Panc1 (cell line): ENCODE data around the gene NGEF. TPM values are rescaled to one million over a fixed set of nuclear protein-coding genes. Genes with fewer than 3 reads are reported as not detected.

ENCODE experiments used
- ATAC-seq: fragments of 200-7000 bp; cut with Tn5 transposase; 2 replicates; pipeline ENCODE4 v1.9.1; 2020; ENCODE audit warnings: mild to moderate bottlenecking, moderate library complexity
- BruUV-seq: library from RNA; stranded (reverse); fragments of 400-500 nt; replicated peaks from 2 replicates; lab custom pipeline; 2021; lab: Mats Ljungman, UMichigan
- CTCF ChIA-PET: fragments of 300-600 bp; sonication (Branson Sonifier 250); formaldehyde crosslinking; loops from one replicate; lab custom pipeline; 2022; ENCODE audit warnings: antibody characterized with exemption; lab: Charles Lee
- POLR2A ChIA-PET: fragments of 300-600 bp; sonication (Branson Sonifier 250); formaldehyde crosslinking; loops from one replicate; lab custom pipeline; 2022; ENCODE audit warnings: antibody characterized with exemption; lab: Charles Lee
- DNase-seq: peaks from one replicate; pipeline ENCODE4 v3.0.0-alpha.2; 2010; ENCODE audit warnings: low read depth, low spot score
- H3K27ac ChIP-seq: 2 replicates; pipeline ENCODE4 v1.5.1; 2011; ENCODE audit warnings: mild to moderate bottlenecking, low read length, inconsistent platforms
- H3K27me3 ChIP-seq: fragments of 200-500 bp; sonication (Bioruptor generic); 2 replicates; pipeline ENCODE4 v1.6.0; 2014; ENCODE audit warnings: low read length, inconsistent platforms; ENCODE audit not compliant: control insufficient read depth, insufficient read depth
- H3K36me3 ChIP-seq: fragments of 200-500 bp; sonication (Bioruptor generic); 2 replicates; pipeline ENCODE4 v1.5.1; 2014; ENCODE audit warnings: inconsistent platforms, mild to moderate bottlenecking, low read length, moderate library complexity; ENCODE audit not compliant: control insufficient read depth, insufficient read depth
- H3K4me1 ChIP-seq: 2 replicates; pipeline ENCODE4 v1.5.1; 2011; ENCODE audit warnings: inconsistent platforms, mild to moderate bottlenecking, low read length, moderate library complexity; ENCODE audit not compliant: control insufficient read depth, insufficient read depth
- H3K4me3 ChIP-seq, 2 experiments: 2 replicates each; pipeline ENCODE4 v1.5.1; 2011 to 2012; ENCODE audit warnings: low read depth in 2 of 2, low read length in 2 of 2, mild to moderate bottlenecking in 2 of 2, inconsistent platforms in 1 of 2, moderate library complexity in 1 of 2
- H3K9me3 ChIP-seq: fragments of 200-500 bp; sonication (Bioruptor generic); 2 replicates; pipeline ENCODE4 v1.5.1; 2014; ENCODE audit warnings: low read depth, mild to moderate bottlenecking, inconsistent platforms, low read length, moderate library complexity; ENCODE audit not compliant: control insufficient read depth, insufficient read depth
- POLR2AphosphoS5 ChIP-seq: IDR thresholded peaks from 2 replicates; pipeline ENCODE4 v1.6.1; 2012; ENCODE audit warnings: mild to moderate bottlenecking, low read depth, low read length, moderate library complexity
- SIN3A ChIP-seq: IDR thresholded peaks from 2 replicates; pipeline ENCODE4 v1.6.1; 2012; ENCODE audit warnings: low read depth, mild to moderate bottlenecking, low read length, moderate library complexity, borderline replicate concordance; ENCODE audit not compliant: insufficient read depth
- TCF7L2 ChIP-seq: IDR thresholded peaks from 2 replicates; pipeline ENCODE4 v1.6.1; 2011; ENCODE audit warnings: mild to moderate bottlenecking, low read depth, low read length, inconsistent platforms
- in situ Hi-C: cut with HindIII; loops from 2 replicates; pipeline ENCODE4 v1.10.0; 2016; ENCODE audit warnings: low sequenced_read_pairs, low pct_unique_long_range_greater_than_20kb
- intact Hi-C: fragments of 100-400 bp; cut with micrococcal nuclease; formaldehyde crosslinking; loops from one replicate; pipeline ENCODE4 v1.10.0; 2022; ENCODE audit not compliant: unreplicated experiment
- total RNA-seq: library from RNA; stranded (reverse); gene quantifications from one replicate; pipeline ENCODE4 v1.2.1, GENCODE V29; 2021; ENCODE audit not compliant: unreplicated experiment
- TF ChIP-seq, protein P1 (sequence below): fragments of 450-650 bp; IDR thresholded peaks from 2 replicates; pipeline ENCODE4 v1.5.1; 2017; ENCODE audit warnings: mild to moderate bottlenecking
- TF ChIP-seq, protein P2 (sequence below), 2 experiments: IDR thresholded peaks; 2 replicates each; pipeline ENCODE4 v1.6.1; 2011 to 2012; ENCODE audit warnings: low read depth in 2 of 2, control low read depth in 1 of 2, low read length in 1 of 2, mild to moderate bottlenecking in 1 of 2, moderate library complexity in 1 of 2; ENCODE audit not compliant: insufficient read depth in 1 of 2

NGEF gene
- total RNA-seq, 1 experiment from 2014 or later: 17.8 TPM

DNA sequence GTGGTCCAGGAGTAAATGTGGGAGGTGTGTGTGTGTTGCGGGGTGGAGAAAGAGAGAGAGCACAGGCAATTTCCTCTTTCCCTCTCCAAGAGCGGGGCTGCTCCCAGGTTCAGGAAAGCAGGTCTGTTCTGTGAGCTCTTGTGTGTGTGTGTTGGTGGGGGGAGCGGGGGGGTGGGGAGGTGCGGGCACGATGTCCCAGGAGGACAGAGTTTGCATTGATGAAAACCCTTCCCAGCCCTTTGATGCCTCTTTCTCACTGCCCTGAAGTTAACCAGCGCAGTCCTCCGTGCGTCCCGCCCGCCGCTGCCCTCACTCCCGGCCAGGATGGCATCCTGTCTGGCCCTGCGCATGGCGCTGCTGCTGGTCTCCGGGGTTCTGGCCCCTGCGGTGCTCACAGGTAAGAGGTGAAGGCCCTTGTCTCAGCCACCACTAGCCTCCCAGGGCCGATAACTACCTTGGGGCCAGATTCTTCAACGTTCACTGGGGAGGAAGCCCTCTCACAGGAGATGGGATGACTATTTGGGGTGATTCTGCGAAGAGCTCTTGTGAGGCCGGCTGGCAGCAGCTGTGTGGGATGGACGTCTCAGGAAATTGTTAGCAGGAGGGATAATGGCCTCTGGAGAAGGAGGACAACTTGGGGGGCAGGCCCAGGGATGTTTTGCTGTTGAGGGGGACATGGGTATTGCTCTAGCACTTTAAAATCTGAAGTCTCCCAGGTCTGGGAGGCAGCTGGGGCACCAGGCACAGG lies 142.9 kb downstream of the NGEF start, which contains the start of gene SNORC:
SNORC (plus strand) TSS at position 247 of the 748 bp plus-strand sequence; CDS start at position 325, 78 bp downstream.
- H3K36me3 ChIP-seq: no peaks in the 10 kb centered on the region
- in situ Hi-C loops (no loop called here), intact Hi-C loops (no loop called here)
- no peak for DNase-seq
- CTCF ChIA-PET: no interaction called here
- ATAC-seq: no peak
- no peak within 1 kb of the TSS for H3K4me3 ChIP-seq
- POLR2A ChIA-PET: no interaction called here
- H3K4me1 ChIP-seq: peaks cover 10% of the 10 kb centered on the region
- H3K27me3 ChIP-seq: no peaks in the 10 kb centered on the region
- TF ChIP-seq SIN3A (no peak), POLR2AphosphoS5 (no peak), TCF7L2 (no peak)
- TF ChIP-seq, protein P1, sequence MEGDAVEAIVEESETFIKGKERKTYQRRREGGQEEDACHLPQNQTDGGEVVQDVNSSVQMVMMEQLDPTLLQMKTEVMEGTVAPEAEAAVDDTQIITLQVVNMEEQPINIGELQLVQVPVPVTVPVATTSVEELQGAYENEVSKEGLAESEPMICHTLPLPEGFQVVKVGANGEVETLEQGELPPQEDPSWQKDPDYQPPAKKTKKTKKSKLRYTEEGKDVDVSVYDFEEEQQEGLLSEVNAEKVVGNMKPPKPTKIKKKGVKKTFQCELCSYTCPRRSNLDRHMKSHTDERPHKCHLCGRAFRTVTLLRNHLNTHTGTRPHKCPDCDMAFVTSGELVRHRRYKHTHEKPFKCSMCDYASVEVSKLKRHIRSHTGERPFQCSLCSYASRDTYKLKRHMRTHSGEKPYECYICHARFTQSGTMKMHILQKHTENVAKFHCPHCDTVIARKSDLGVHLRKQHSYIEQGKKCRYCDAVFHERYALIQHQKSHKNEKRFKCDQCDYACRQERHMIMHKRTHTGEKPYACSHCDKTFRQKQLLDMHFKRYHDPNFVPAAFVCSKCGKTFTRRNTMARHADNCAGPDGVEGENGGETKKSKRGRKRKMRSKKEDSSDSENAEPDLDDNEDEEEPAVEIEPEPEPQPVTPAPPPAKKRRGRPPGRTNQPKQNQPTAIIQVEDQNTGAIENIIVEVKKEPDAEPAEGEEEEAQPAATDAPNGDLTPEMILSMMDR: no peak
- TF ChIP-seq, protein P2, sequence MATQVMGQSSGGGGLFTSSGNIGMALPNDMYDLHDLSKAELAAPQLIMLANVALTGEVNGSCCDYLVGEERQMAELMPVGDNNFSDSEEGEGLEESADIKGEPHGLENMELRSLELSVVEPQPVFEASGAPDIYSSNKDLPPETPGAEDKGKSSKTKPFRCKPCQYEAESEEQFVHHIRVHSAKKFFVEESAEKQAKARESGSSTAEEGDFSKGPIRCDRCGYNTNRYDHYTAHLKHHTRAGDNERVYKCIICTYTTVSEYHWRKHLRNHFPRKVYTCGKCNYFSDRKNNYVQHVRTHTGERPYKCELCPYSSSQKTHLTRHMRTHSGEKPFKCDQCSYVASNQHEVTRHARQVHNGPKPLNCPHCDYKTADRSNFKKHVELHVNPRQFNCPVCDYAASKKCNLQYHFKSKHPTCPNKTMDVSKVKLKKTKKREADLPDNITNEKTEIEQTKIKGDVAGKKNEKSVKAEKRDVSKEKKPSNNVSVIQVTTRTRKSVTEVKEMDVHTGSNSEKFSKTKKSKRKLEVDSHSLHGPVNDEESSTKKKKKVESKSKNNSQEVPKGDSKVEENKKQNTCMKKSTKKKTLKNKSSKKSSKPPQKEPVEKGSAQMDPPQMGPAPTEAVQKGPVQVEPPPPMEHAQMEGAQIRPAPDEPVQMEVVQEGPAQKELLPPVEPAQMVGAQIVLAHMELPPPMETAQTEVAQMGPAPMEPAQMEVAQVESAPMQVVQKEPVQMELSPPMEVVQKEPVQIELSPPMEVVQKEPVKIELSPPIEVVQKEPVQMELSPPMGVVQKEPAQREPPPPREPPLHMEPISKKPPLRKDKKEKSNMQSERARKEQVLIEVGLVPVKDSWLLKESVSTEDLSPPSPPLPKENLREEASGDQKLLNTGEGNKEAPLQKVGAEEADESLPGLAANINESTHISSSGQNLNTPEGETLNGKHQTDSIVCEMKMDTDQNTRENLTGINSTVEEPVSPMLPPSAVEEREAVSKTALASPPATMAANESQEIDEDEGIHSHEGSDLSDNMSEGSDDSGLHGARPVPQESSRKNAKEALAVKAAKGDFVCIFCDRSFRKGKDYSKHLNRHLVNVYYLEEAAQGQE (IDR thresholded peaks at IDR 0.05; ENCODE audit: insufficient read depth in 1 of 2, low read depth in 2 of 2, low read length in 1 of 2): no peak
- no peaks in the 10 kb centered on the region for H3K9me3 ChIP-seq
- BruUV-seq: no TSS peak
- no peak within 1 kb of the TSS for H3K27ac ChIP-seq

DNA sequence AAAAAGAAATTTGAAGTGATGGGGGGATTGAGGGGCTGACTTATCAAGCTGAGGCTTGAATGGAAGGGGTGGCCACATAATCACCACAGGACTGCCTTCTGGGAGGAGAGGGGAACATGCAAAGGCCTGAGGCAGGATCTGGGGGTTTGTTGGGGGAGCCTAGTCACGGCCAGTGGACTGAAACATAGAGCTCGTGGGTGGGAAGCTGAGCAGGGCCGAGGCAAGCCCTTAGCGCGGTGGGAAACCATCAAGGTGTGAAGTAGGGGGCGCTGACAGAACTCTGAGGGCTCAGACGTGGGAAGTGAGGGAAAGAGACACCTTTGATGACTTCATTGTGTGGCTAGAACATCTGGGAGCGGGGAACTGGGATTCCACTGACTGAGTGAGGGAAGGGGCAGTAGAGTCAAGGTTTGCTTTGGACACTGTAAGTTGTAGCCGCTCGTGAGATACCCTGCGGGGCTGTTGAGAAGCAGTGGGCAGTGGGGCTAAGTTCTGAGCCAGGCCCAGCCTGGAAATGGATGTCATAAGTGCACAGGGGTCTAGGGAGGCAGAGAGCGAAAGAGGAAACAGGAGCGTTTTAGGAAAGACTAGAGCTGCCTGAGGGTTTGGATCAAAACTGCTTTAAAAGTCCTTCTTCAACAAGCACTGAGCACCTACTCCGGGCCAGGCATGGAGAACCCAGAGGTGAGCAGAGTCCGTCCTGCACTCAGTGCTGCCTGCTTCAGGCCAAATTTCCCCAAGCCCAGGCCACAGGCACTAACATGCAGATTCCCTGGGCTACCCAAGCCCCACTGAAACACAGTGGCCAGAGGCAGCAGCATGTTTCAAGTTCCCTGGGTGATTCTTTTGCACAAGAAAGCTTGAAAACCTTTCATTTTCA lies 143.7 kb downstream of the NGEF start:
- in situ Hi-C loops (no loop called here), intact Hi-C loops (no loop called here)
- ATAC-seq: peak; percentile 47; the same call in 1 of the 2 replicates
- no peak overlapping the region for H3K4me3 ChIP-seq
- ChIA-PET CTCF (interaction anchor here (0.6 kb wide), 1 partner anchor 72 kb away, joined by 4 read pairs; no protein-coding TSS in a partner anchor), POLR2A (interaction anchor here (0.5 kb wide), 1 partner anchor 69 kb away, joined by 5 read pairs; no protein-coding TSS in a partner anchor)
- TF ChIP-seq, protein P1: no peak; the same call in 1 of the 2 replicates
- TF ChIP-seq TCF7L2 (no peak), POLR2AphosphoS5 (no peak), SIN3A (no peak)
- TF ChIP-seq, protein P2 (IDR thresholded peaks at IDR 0.05; ENCODE audit: insufficient read depth in 1 of 2, low read depth in 2 of 2, low read length in 1 of 2): no peak
- no TSS peak for BruUV-seq
- H3K9me3 ChIP-seq: no peaks in the 10 kb centered on the region
- no peak overlapping the region for H3K27ac ChIP-seq
- DNase-seq: no peak
- H3K4me1 ChIP-seq: peaks cover 10% of the 10 kb centered on the region
- H3K36me3 ChIP-seq: no peaks in the 10 kb centered on the region
- no peaks in the 10 kb centered on the region for H3K27me3 ChIP-seq
